ENCODE data around the gene CDCA7. TPM values are rescaled to one million over a fixed set of nuclear protein-coding genes. Genes with fewer than 3 reads are reported as not detected.
A peak's percentile ranks its signal among the peaks of the same experiment; 100 is the strongest.

CDCA7 gene
- total and polyA plus RNA-seq, 2 donors (not counting 3 experiments of a cell fraction or from before 2014, with no cell fraction given) = 14.9 to 29.7 TPM

- dilution Hi-C loops (cut with MboI; ENCODE audit: extremely low pct_ligation_motif_present, low sequenced_read_pairs) = no loop called here
- peaks cover 41 to 56% of the 10 kb centered on the region in 2 experiments for H3K27me3 ChIP-seq (ENCODE audit: control insufficient read depth in 2 of 2, insufficient read depth in 2 of 2, low read length in 2 of 2)
- no peak overlapping the region for H2AFZ ChIP-seq (ENCODE audit: low read depth, low read length)
- H3K36me3 ChIP-seq (ENCODE audit: control insufficient read depth in 2 of 2, extremely low read depth in 1 of 2, insufficient read depth in 2 of 2, low read length in 2 of 2) = no peaks in the 10 kb centered on the region
- H3K27ac ChIP-seq (ENCODE audit: insufficient read depth, low read depth, low read length) = no peak overlapping the region
- no peaks in the 10 kb centered on the region for H3K9me1 ChIP-seq (replicated peaks; ENCODE audit: control insufficient read depth, extremely low read depth, insufficient read depth, low read length)
- DNase-seq (ENCODE audit: low read depth, low spot score) (peak; percentile 10), FAIRE-seq (no peak)
- ChIA-PET CTCF (interaction anchor here (0.8 to 6.5 kb wide), 14 partner anchors 9 to 1062 kb away, joined by 3 to 84 read pairs (median 5); no protein-coding TSS in a partner anchor), POLR2A (no interaction called here)
- BruUV-seq (replicated peaks) = no TSS peak
- no peak overlapping the region for H3K4me2 ChIP-seq (ENCODE audit: insufficient read depth, low read length)
- TF ChIP-seq, protein P1, sequence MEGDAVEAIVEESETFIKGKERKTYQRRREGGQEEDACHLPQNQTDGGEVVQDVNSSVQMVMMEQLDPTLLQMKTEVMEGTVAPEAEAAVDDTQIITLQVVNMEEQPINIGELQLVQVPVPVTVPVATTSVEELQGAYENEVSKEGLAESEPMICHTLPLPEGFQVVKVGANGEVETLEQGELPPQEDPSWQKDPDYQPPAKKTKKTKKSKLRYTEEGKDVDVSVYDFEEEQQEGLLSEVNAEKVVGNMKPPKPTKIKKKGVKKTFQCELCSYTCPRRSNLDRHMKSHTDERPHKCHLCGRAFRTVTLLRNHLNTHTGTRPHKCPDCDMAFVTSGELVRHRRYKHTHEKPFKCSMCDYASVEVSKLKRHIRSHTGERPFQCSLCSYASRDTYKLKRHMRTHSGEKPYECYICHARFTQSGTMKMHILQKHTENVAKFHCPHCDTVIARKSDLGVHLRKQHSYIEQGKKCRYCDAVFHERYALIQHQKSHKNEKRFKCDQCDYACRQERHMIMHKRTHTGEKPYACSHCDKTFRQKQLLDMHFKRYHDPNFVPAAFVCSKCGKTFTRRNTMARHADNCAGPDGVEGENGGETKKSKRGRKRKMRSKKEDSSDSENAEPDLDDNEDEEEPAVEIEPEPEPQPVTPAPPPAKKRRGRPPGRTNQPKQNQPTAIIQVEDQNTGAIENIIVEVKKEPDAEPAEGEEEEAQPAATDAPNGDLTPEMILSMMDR (IDR thresholded peaks at IDR 0.05; ENCODE audit: extremely low read depth in 1 of 2, insufficient read depth in 1 of 2, low read depth in 1 of 2, low read length in 2 of 2) = peak; percentile 19 to 27
- no peak for TF ChIP-seq MYC (IDR thresholded peaks at IDR 0.05; ENCODE audit: low read depth, low read length)
- no peak overlapping the region for H3K4me3 ChIP-seq (replicated peaks in 1 of 3; ENCODE audit: insufficient read depth in 1 of 3, low read depth in 1 of 3, low read length in 3 of 3)
- H3K4me1 ChIP-seq (ENCODE audit: control insufficient read depth, extremely low read depth, insufficient read depth, low read length) = no peaks in the 10 kb centered on the region
- no peaks in the 10 kb centered on the region for H4K20me1 ChIP-seq (replicated peaks; ENCODE audit: control insufficient read depth, extremely low read depth, insufficient read depth, low read length)
- no peaks in the 10 kb centered on the region for H3K79me2 ChIP-seq (ENCODE audit: control insufficient read depth, insufficient read depth, low read length)
- H3K9me3 ChIP-seq (replicated peaks; ENCODE audit: control insufficient read depth, insufficient read depth, low read length) = no peaks in the 10 kb centered on the region
- H3K9ac ChIP-seq (replicated peaks; ENCODE audit: extremely low read depth, insufficient read depth, low read length) = no peak overlapping the region
- intact Hi-C loops (cut with micrococcal nuclease) = loop anchor here (5.0 to 10.0 kb wide), 3 partner anchors 344 to 1064 kb away; no protein-coding TSS in a partner anchor
These were observed 46.1 kb downstream of the CDCA7 start for GRCh38 chr2:173400760-173401159.

GRCh38 chr2:173401716-173402326, 47.1 kb downstream of the CDCA7 start:
- H3K27me3 ChIP-seq (ENCODE audit: control insufficient read depth in 2 of 2, insufficient read depth in 2 of 2, low read length in 2 of 2) = peaks cover 46 to 61% of the 10 kb centered on the region in 2 experiments
- BruUV-seq (replicated peaks) = no TSS peak
- CTCF ChIA-PET = interaction anchor here (0.5 to 6.5 kb wide), 29 partner anchors 9 to 1904 kb away, joined by 3 to 84 read pairs (median 7); partner anchors contain the start of gene SP9
- H4K20me1 ChIP-seq (replicated peaks; ENCODE audit: control insufficient read depth, extremely low read depth, insufficient read depth, low read length) = no peaks in the 10 kb centered on the region
- no peak overlapping the region for H3K27ac ChIP-seq (ENCODE audit: insufficient read depth, low read depth, low read length)
- DNase-seq (ENCODE audit: low read depth, low spot score) (peak; percentile 16), FAIRE-seq (no peak)
- H3K4me1 ChIP-seq (ENCODE audit: control insufficient read depth, extremely low read depth, insufficient read depth, low read length) = no peaks in the 10 kb centered on the region
- dilution Hi-C loops (cut with MboI; ENCODE audit: extremely low pct_ligation_motif_present, low sequenced_read_pairs) = no loop called here
- H3K79me2 ChIP-seq (ENCODE audit: control insufficient read depth, insufficient read depth, low read length) = no peaks in the 10 kb centered on the region
- POLR2A ChIA-PET = no interaction called here
- no peaks in the 10 kb centered on the region for H3K36me3 ChIP-seq (ENCODE audit: control insufficient read depth in 2 of 2, extremely low read depth in 1 of 2, insufficient read depth in 2 of 2, low read length in 2 of 2)
- no peaks in the 10 kb centered on the region for H3K9me3 ChIP-seq (replicated peaks; ENCODE audit: control insufficient read depth, insufficient read depth, low read length)
- TF ChIP-seq POLR2AphosphoS5 (IDR thresholded peaks at IDR 0.05; ENCODE audit: insufficient read depth, low read depth, low read length) = no peak
- TF ChIP-seq, protein P1 (IDR thresholded peaks at IDR 0.05; ENCODE audit: extremely low read depth in 1 of 2, insufficient read depth in 1 of 2, low read depth in 1 of 2, low read length in 2 of 2) = no peak
- TF ChIP-seq JUN (IDR thresholded peaks at IDR 0.05; ENCODE audit: borderline replicate concordance, insufficient read depth, insufficient read length, low read depth) = no peak
- TF ChIP-seq EZH2 (IDR thresholded peaks at IDR 0.05; ENCODE audit: borderline replicate concordance, low read depth, low read length, severe bottlenecking) = no peak
- TF ChIP-seq MYC (IDR thresholded peaks at IDR 0.05; ENCODE audit: low read depth, low read length) = no peak
- TF ChIP-seq, protein P2, sequence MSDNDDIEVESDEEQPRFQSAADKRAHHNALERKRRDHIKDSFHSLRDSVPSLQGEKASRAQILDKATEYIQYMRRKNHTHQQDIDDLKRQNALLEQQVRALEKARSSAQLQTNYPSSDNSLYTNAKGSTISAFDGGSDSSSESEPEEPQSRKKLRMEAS (IDR thresholded peaks at IDR 0.05; ENCODE audit: insufficient read depth, insufficient read length) = no peak
- no peak for TF ChIP-seq GATA2 (IDR thresholded peaks at IDR 0.05; ENCODE audit: insufficient read depth, insufficient read length, low read depth, low read length)
- no peak overlapping the region for H2AFZ ChIP-seq (ENCODE audit: low read depth, low read length)
- H3K4me3 ChIP-seq (replicated peaks in 1 of 3; ENCODE audit: insufficient read depth in 1 of 3, low read depth in 1 of 3, low read length in 3 of 3) = no peak overlapping the region
- H3K4me2 ChIP-seq (ENCODE audit: insufficient read depth, low read length) = no peak overlapping the region
- H3K9ac ChIP-seq (replicated peaks; ENCODE audit: extremely low read depth, insufficient read depth, low read length) = no peak overlapping the region
- H3K9me1 ChIP-seq (replicated peaks; ENCODE audit: control insufficient read depth, extremely low read depth, insufficient read depth, low read length) = no peaks in the 10 kb centered on the region
- intact Hi-C loops (cut with micrococcal nuclease) = loop anchor here (1.0 to 10.0 kb wide), 10 partner anchors 47 to 1063 kb away; no protein-coding TSS in a partner anchor

Measured in endothelial cell of umbilical vein (primary cell).